H1 (cell line): Measurements from ENCODE around the gene COLQ. TPM values are rescaled to one million over a fixed set of nuclear protein-coding genes. Genes with fewer than 3 reads are reported as not detected.

ENCODE experiments used
- microRNA-seq, 2 experiments: library from miRNA; unstranded; fragments of <30 nt; microRNA quantifications; one replicate each; pipeline versions ENCODE4 to v1.2.0, GENCODE V29; 2016 to 2020; ENCODE audit warnings: borderline microRNAs expressed in 2 of 2, borderline number of aligned reads in 2 of 2, borderline replicate concordance in 1 of 2
- polyA plus RNA-seq, 7 experiments: library from polyadenylated mRNA; depleted of rRNA in 3 of 7; stranded (reverse) in 5 of 7; unstranded in 2 of 7; fragments of >200 nt in 5 of 7; fragments of 200-250 nt in 2 of 7; gene quantifications; 1 replicate in 5 of 7; 2 replicates in 1 of 7; 4 replicates in 1 of 7; pipeline versions ENCODE4 v1.2.1 to v1.2.3, GENCODE V29; 2011 to 2013; ENCODE audit warnings: missing spikeins in 2 of 7, mixed read lengths in 2 of 7
- small RNA-seq: library from polyadenylated mRNA; stranded (forward); fragments of <200 nt; extraction: miRNeasy Mini kit (QIAGEN cat#:217004); gene quantifications from one replicate; pipeline ENCODE3, GENCODE V24; 2013; ENCODE audit not compliant: insufficient read depth
- total RNA-seq: library from RNA; stranded (reverse); fragmentation: NEBNext Ultra II Directional; extraction: Animal tissue kit (Norgen Biotek cat#: 25700); gene quantifications from 2 replicates; pipeline ENCODE4 v1.2.1, GENCODE V29; 2021

Gene COLQ
- total and polyA plus RNA-seq, 2 of the 8 experiments (the other 6 are each of a cell fraction or from before 2014, with no cell fraction given), result 1.5 to 1.9 TPM

Small RNA genes lying within 50 kb of the gene (microRNA-seq; reads per million reads assigned to microRNA genes)
- gene MIR4270, result 0 reads per million in 2 experiments

Small RNA genes lying within 50 kb of the gene (small RNA-seq; reads per million reads assigned to genes)
- not detected for gene MIR4270
- not detected for gene RN7SL110P
- not detected for gene RNU6-1024P

Other genes starting within 250 kb of the COLQ start
- gene SH3BP5, start 189.1 kb downstream of the COLQ start, total RNA-seq, result 9.4 and 9.7 TPM in 2 replicates
- gene SH3BP5, start 189.1 kb downstream of the COLQ start, polyA plus RNA-seq (2011; rRNA removed), result 6.3 and 7.1 TPM in 2 replicates
- gene METTL6, start 94.2 kb downstream of the COLQ start, total RNA-seq, result 20.0 and 20.7 TPM in 2 replicates
- 13.1 and 18.4 TPM in 2 replicates for gene METTL6, start 94.2 kb downstream of the COLQ start, polyA plus RNA-seq (2011; rRNA removed)
- 26.8 and 28.0 TPM in 2 replicates for gene EAF1, start 94.1 kb downstream of the COLQ start, total RNA-seq
- gene EAF1, start 94.1 kb downstream of the COLQ start, polyA plus RNA-seq (2011; rRNA removed), result 13.9 and 16.8 TPM in 2 replicates
- 45.7 and 46.0 TPM in 2 replicates for gene HACL1, start 79.9 kb upstream of the COLQ start, total RNA-seq
- 24.2 and 38.2 TPM in 2 replicates for gene HACL1, start 79.9 kb upstream of the COLQ start, polyA plus RNA-seq (2011; rRNA removed)
- gene BTD, start 80.0 kb upstream of the COLQ start, total RNA-seq, result 21.8 and 22.0 TPM in 2 replicates
- gene BTD, start 80.0 kb upstream of the COLQ start, polyA plus RNA-seq (2011; rRNA removed), result 30.1 and 36.7 TPM in 2 replicates